Astrocyte (in vitro differentiated cells and primary cell): ENCODE measurements around the gene MAGIX. TPM values are rescaled to one million over a fixed set of nuclear protein-coding genes. Genes with fewer than 3 reads are reported as not detected.

Experiments used
- DNase-seq: peaks from one replicate; pipeline ENCODE4 v3.0.0-alpha.2; 2010; ENCODE audit warnings: low read depth
- FAIRE-seq: peaks from 2 replicates; lab custom pipeline; 2011; peaks lifted over from hg19 to GRCh38; lab: Jason Lieb, UNC
- H2AFZ ChIP-seq: 2 replicates; pipeline ENCODE4 v1.6.0; 2012; ENCODE audit warnings: low read depth, low read length, inconsistent platforms
- H3K27ac ChIP-seq: 2 replicates; pipeline ENCODE4 v1.5.1; 2011; ENCODE audit warnings: low read depth, low read length, inconsistent platforms
- H3K27me3 ChIP-seq: 2 replicates; pipeline ENCODE4 v1.6.0; 2011; ENCODE audit warnings: low read length, inconsistent platforms; ENCODE audit not compliant: insufficient read depth
- H3K36me3 ChIP-seq: 2 replicates; pipeline ENCODE4 v1.5.1; 2011; ENCODE audit warnings: low read length, inconsistent platforms; ENCODE audit not compliant: insufficient read depth
- H3K4me1 ChIP-seq: 2 replicates; pipeline ENCODE4 v1.5.1; 2011; ENCODE audit warnings: low read length, inconsistent platforms; ENCODE audit not compliant: insufficient read depth
- H3K4me2 ChIP-seq: 2 replicates; pipeline ENCODE4 v1.6.0; 2012; ENCODE audit warnings: low read length, inconsistent platforms
- H3K4me3 ChIP-seq: 2 replicates; pipeline ENCODE4 v1.5.1; 2011; ENCODE audit warnings: low read depth, mild to moderate bottlenecking, low read length, inconsistent platforms; ENCODE audit not compliant: insufficient read depth
- H3K79me2 ChIP-seq: 2 replicates; pipeline ENCODE4 v1.6.0; 2012; ENCODE audit warnings: mild to moderate bottlenecking, low read length, inconsistent platforms; ENCODE audit not compliant: insufficient read depth
- H3K9ac ChIP-seq: 2 replicates; pipeline ENCODE4 v1.6.0; 2012; ENCODE audit warnings: mild to moderate bottlenecking, low read length, inconsistent platforms
- H3K9me3 ChIP-seq: 2 replicates; pipeline ENCODE4 v1.5.1; 2012; ENCODE audit warnings: low read depth, mild to moderate bottlenecking, low read length, inconsistent platforms; ENCODE audit not compliant: insufficient read depth
- H4K20me1 ChIP-seq: 2 replicates; pipeline ENCODE4 v1.6.0; 2012; ENCODE audit warnings: low read length, inconsistent platforms; ENCODE audit not compliant: insufficient read depth
- H3K27ac Mint-ChIP-seq: one replicate; pipeline ENCODE4 v1.8.0; 2021; ENCODE audit warnings: mild to moderate bottlenecking, mixed read lengths; ENCODE audit not compliant: unreplicated experiment
- H3K27me3 Mint-ChIP-seq: one replicate; pipeline ENCODE4 v1.8.0; 2021; ENCODE audit warnings: low read depth, mixed read lengths; ENCODE audit not compliant: unreplicated experiment
- H3K36me3 Mint-ChIP-seq: one replicate; pipeline ENCODE4 v1.8.0; 2021; ENCODE audit warnings: low read depth, mixed read lengths; ENCODE audit not compliant: unreplicated experiment
- H3K4me1 Mint-ChIP-seq: one replicate; pipeline ENCODE4 v1.8.0; 2021; ENCODE audit warnings: low read depth, mixed read lengths; ENCODE audit not compliant: unreplicated experiment
- H3K4me3 Mint-ChIP-seq: one replicate; pipeline ENCODE4 v1.8.0; 2021; ENCODE audit warnings: mild to moderate bottlenecking, moderate library complexity, mixed read lengths; ENCODE audit not compliant: unreplicated experiment
- H3K9me3 Mint-ChIP-seq: one replicate; pipeline ENCODE4 v1.8.0; 2021; ENCODE audit warnings: mild to moderate bottlenecking, mixed read lengths; ENCODE audit not compliant: unreplicated experiment
- EZH2 ChIP-seq: IDR thresholded peaks from 2 replicates; pipeline ENCODE4 v1.6.1; 2012; ENCODE audit warnings: mild to moderate bottlenecking, low read length, inconsistent platforms; ENCODE audit not compliant: insufficient read depth
- total RNA-seq: library from RNA; stranded (reverse); gene quantifications from 2 replicates; pipeline ENCODE4 v1.2.1, GENCODE V29; 2021
- TF ChIP-seq, protein P1 (sequence below): IDR thresholded peaks from 2 replicates; pipeline ENCODE4 v1.5.1; 2011; ENCODE audit warnings: low read depth, mild to moderate bottlenecking, inconsistent platforms, low read length, moderate library complexity; ENCODE audit not compliant: insufficient read depth

The MAGIX gene
- total RNA-seq, 1 donor from 2014 or later: 1.2 TPM

DNA sequence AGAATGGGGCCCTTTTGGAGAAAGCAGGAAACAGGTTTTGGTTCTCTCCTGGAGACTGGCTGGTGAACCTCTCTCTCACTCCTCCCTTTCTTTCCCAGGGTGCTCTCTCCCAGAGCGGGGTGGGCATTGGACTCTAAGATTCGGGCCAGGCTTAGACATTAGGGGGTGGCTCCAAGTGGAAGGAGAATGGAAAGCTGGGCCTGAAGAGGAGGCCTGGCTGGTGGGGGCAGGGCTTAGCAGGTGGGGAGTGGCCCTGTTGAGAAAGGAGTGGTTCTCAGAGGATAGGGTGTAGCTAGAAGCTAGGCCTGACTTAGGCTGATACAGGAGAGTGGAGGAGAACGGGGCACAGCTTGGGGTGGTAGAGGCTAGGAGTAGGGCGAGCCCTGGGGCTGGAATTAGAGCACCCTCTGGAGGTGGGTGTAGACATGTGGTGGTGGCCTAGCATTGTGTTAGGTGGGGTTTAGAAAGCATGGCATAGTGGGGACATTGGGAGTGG is 14.8 kb downstream of the MAGIX start:
- no peak for TF ChIP-seq EZH2
- TF ChIP-seq, protein P1, sequence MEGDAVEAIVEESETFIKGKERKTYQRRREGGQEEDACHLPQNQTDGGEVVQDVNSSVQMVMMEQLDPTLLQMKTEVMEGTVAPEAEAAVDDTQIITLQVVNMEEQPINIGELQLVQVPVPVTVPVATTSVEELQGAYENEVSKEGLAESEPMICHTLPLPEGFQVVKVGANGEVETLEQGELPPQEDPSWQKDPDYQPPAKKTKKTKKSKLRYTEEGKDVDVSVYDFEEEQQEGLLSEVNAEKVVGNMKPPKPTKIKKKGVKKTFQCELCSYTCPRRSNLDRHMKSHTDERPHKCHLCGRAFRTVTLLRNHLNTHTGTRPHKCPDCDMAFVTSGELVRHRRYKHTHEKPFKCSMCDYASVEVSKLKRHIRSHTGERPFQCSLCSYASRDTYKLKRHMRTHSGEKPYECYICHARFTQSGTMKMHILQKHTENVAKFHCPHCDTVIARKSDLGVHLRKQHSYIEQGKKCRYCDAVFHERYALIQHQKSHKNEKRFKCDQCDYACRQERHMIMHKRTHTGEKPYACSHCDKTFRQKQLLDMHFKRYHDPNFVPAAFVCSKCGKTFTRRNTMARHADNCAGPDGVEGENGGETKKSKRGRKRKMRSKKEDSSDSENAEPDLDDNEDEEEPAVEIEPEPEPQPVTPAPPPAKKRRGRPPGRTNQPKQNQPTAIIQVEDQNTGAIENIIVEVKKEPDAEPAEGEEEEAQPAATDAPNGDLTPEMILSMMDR: no peak
- Mint-ChIP-seq H3K27ac (peak overlapping the region; percentile 53), H3K4me1 (no peaks in the 10 kb centered on the region), H3K27me3 (no peaks in the 10 kb centered on the region), H3K9me3 (no peaks in the 10 kb centered on the region), H3K36me3 (peaks cover 7% of the 10 kb centered on the region), H3K4me3 (no peak overlapping the region)
- H3K27ac ChIP-seq: no peak overlapping the region
- no peak overlapping the region for H2AFZ ChIP-seq
- H3K4me3 ChIP-seq: no peak overlapping the region
- H4K20me1 ChIP-seq: peaks cover 9% of the 10 kb centered on the region
- H3K4me1 ChIP-seq: peaks cover 6% of the 10 kb centered on the region
- DNase-seq (no peak), FAIRE-seq (no peak)
- H3K4me2 ChIP-seq: no peak overlapping the region
- no peaks in the 10 kb centered on the region for H3K36me3 ChIP-seq
- no peak overlapping the region for H3K9ac ChIP-seq
- H3K9me3 ChIP-seq: no peaks in the 10 kb centered on the region
- H3K27me3 ChIP-seq: no peaks in the 10 kb centered on the region
- peaks cover 16% of the 10 kb centered on the region for H3K79me2 ChIP-seq

GRCh38 chrX:49177873-49178480 is 15.4 kb downstream of the MAGIX start:
- Histone ChIP-seq H3K36me3 (no peaks in the 10 kb centered on the region), H3K9ac (no peak overlapping the region), H3K4me3 (no peak overlapping the region), H3K79me2 (peaks cover 11% of the 10 kb centered on the region), H3K27me3 (no peaks in the 10 kb centered on the region), H2AFZ (no peak overlapping the region), H4K20me1 (peaks cover 5% of the 10 kb centered on the region), H3K27ac (no peak overlapping the region), H3K4me2 (no peak overlapping the region), H3K9me3 (no peaks in the 10 kb centered on the region), H3K4me1 (peaks cover 4% of the 10 kb centered on the region)
- no peak for FAIRE-seq
- DNase-seq: no peak
- Mint-ChIP-seq H3K36me3 (peaks cover 7% of the 10 kb centered on the region), H3K27me3 (no peaks in the 10 kb centered on the region), H3K4me3 (no peak overlapping the region), H3K27ac (no peak overlapping the region), H3K9me3 (no peaks in the 10 kb centered on the region), H3K4me1 (no peaks in the 10 kb centered on the region)
- no peak for TF ChIP-seq EZH2
- TF ChIP-seq, protein P1: no peak

DNA sequence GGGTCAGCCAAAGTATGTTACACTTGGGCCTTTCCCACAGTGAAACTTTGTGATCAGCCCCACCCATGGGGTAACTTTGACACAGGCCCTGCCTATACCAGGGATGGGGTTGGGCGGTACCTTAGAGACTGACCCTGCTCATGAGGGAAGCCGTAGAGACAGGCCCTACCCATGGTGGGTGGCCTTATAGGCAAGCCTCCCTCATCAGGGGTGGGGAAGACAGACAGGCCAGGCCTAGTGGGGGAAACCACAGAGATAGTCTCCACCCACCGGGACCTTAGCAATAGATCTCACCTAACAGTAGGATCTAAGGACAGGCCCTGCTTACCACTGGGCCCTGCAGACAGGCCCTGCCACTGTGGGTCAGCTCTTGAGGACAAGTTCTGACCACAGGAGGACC is 16.0 kb downstream of the MAGIX start:
- H3K36me3 Mint-ChIP-seq: peaks cover 7% of the 10 kb centered on the region
- no peaks in the 10 kb centered on the region for H3K4me1 ChIP-seq

More for the DNA sequence above, 16.0 kb downstream of the MAGIX start:
- no peak overlapping the region for H3K4me3 ChIP-seq
- H3K9ac ChIP-seq: no peak overlapping the region
- H3K4me3 Mint-ChIP-seq: no peak overlapping the region
- DNase-seq (no peak), FAIRE-seq (peak; percentile 80)
- no peaks in the 10 kb centered on the region for H3K27me3 ChIP-seq
- H3K9me3 ChIP-seq: no peaks in the 10 kb centered on the region
- H3K27ac Mint-ChIP-seq: no peak overlapping the region
- no peak for TF ChIP-seq EZH2
- TF ChIP-seq, protein P1: no peak
- no peak overlapping the region for H2AFZ ChIP-seq
- H3K27ac ChIP-seq: no peak overlapping the region
- H3K4me2 ChIP-seq: no peak overlapping the region
- H4K20me1 ChIP-seq: peaks cover 2% of the 10 kb centered on the region
- H3K27me3 Mint-ChIP-seq: no peaks in the 10 kb centered on the region
- no peaks in the 10 kb centered on the region for H3K9me3 Mint-ChIP-seq
- H3K4me1 Mint-ChIP-seq: no peaks in the 10 kb centered on the region
- H3K36me3 ChIP-seq: no peaks in the 10 kb centered on the region
- H3K79me2 ChIP-seq: peaks cover 5% of the 10 kb centered on the region
